ENCODE measurements around the gene ZBTB11. TPM values are rescaled to one million over a fixed set of nuclear protein-coding genes. Genes with fewer than 3 reads are reported as not detected.

ZBTB11 gene
- total RNA-seq, 1 experiment from 2014 or later, result 20.4 TPM

GRCh38 chr3:101640256-101640655, 36.7 kb downstream of the ZBTB11 start:
- no peaks in the 10 kb centered on the region for H3K27me3 ChIP-seq (ENCODE audit: insufficient read depth, low read length)
- no peak overlapping the region for H3K27ac ChIP-seq (ENCODE audit: low read depth, low read length)
- H3K9me2 ChIP-seq (ENCODE audit: insufficient read depth), result no peaks in the 10 kb centered on the region

More at GRCh38 chr3:101640256-101640655, 36.7 kb downstream of the ZBTB11 start:
- no peaks in the 10 kb centered on the region for H4K20me1 ChIP-seq (ENCODE audit: insufficient read depth)
- peaks cover 0 to 16% of the 10 kb centered on the region in 2 experiments; a peak in 2 of 4 replicates for H3K4me1 ChIP-seq (ENCODE audit: control insufficient read depth in 1 of 2, insufficient read depth in 2 of 2, low read length in 2 of 2)
- ATAC-seq (no peak), DNase-seq (ENCODE audit: low read depth, low spot score) (no peak)
- H3K9ac ChIP-seq (ENCODE audit: low read length), result no peak overlapping the region
- CTCF ChIA-PET, result interaction anchor here (1.6 kb wide), 1 partner anchor 9 kb away, joined by 3 read pairs; no protein-coding TSS in a partner anchor
- POLR2A ChIA-PET, result no interaction called here
- TF ChIP-seq MAX (IDR thresholded peaks at IDR 0.05), result no peak
- TF ChIP-seq POLR2AphosphoS5 (IDR thresholded peaks at IDR 0.05; ENCODE audit: low read depth, low read length), result no peak
- no peak for TF ChIP-seq JUND (IDR thresholded peaks at IDR 0.05)
- no peak for TF ChIP-seq CTCF (IDR thresholded peaks at IDR 0.05 in 2 of 3, conservative IDR thresholded peaks at IDR 0.05 in 1 of 3; ENCODE audit: borderline replicate concordance in 1 of 3, insufficient read depth in 1 of 3, low read depth in 2 of 3, low read length in 2 of 3)
- no peak for TF ChIP-seq TCF7L2 (IDR thresholded peaks at IDR 0.05; ENCODE audit: borderline replicate concordance, extremely low read depth, insufficient read depth, insufficient read length)
- no peak for TF ChIP-seq RAD21 (IDR thresholded peaks at IDR 0.05; ENCODE audit: low read depth)
- TF ChIP-seq CEBPB (IDR thresholded peaks at IDR 0.05; ENCODE audit: low read depth), result no peak
- no peak for TF ChIP-seq CBX3 (IDR thresholded peaks at IDR 0.05; ENCODE audit: low read depth)
- no peak for TF ChIP-seq YY1 (IDR thresholded peaks at IDR 0.05; ENCODE audit: extremely low read depth, insufficient replicate concordance, low read depth, low read length)
- H3K36me3 ChIP-seq (ENCODE audit: control insufficient read depth in 1 of 2, insufficient read depth in 2 of 2, low read length in 2 of 2), result no peaks in the 10 kb centered on the region
- no peaks in the 10 kb centered on the region for H3K9me3 ChIP-seq (ENCODE audit: control insufficient read depth in 1 of 2, insufficient read depth in 1 of 2, low read depth in 1 of 2, low read length in 2 of 2)
- H3K79me2 ChIP-seq (ENCODE audit: insufficient read depth, low read length), result no peaks in the 10 kb centered on the region
- RAD21 ChIA-PET (ENCODE audit: low non-redundant PET in 1 of 2, low total read pairs in 2 of 2, uncharacterized antibody in 2 of 2, unreplicated experiment in 2 of 2), result no interaction called here
- BruUV-seq (replicated peaks), result no TSS peak
- intact Hi-C loops (cut with micrococcal nuclease), result no loop called here
- H3K4me3 ChIP-seq (replicated peaks in 1 of 2; ENCODE audit: low read depth in 1 of 2, low read length in 2 of 2), result no peak overlapping the region
- no peak overlapping the region for H2AFZ ChIP-seq (ENCODE audit: low read depth, low read length, poor library complexity, severe bottlenecking)
- no peak overlapping the region for H3K4me2 ChIP-seq (ENCODE audit: low read length)
